ENCODE data around the gene MEGF9. TPM values are rescaled to one million over a fixed set of nuclear protein-coding genes. Genes with fewer than 3 reads are reported as not detected.
A peak's percentile ranks its signal among the peaks of the same experiment; 100 is the strongest.

The MEGF9 gene
- total RNA-seq, 4 donors from 2014 or later: 17.3 to 36.4 (median 27.2) TPM

- no peak for DNase-seq (ENCODE audit: low spot score)
- TF ChIP-seq CTCF (IDR thresholded peaks at IDR 0.05): no peak
- ATAC-seq (ENCODE audit: low FRiP score): no peak
Observed at GRCh38 chr9:120663380-120663779, 50.9 kb downstream of the MEGF9 start.

GRCh38 chr9:120662513-120662912, 51.8 kb downstream of the MEGF9 start:
- no peak for DNase-seq (ENCODE audit: low spot score)
- TF ChIP-seq CTCF (IDR thresholded peaks at IDR 0.05): no peak
- ATAC-seq (ENCODE audit: low FRiP score): no peak

GRCh38 chr9:120659676-120660075, 54.6 kb downstream of the MEGF9 start:
- ATAC-seq (ENCODE audit: low FRiP score): no peak
- no peak for TF ChIP-seq CTCF (IDR thresholded peaks at IDR 0.05)
- no peak for DNase-seq (ENCODE audit: low spot score)

GRCh38 chr9:120659209-120659608, 55.1 kb downstream of the MEGF9 start:
- no peak for TF ChIP-seq CTCF (IDR thresholded peaks at IDR 0.05)
- DNase-seq (ENCODE audit: low spot score): no peak

GRCh38 chr9:120655005-120655622, 59.2 kb downstream of the MEGF9 start:
- TF ChIP-seq CTCF (IDR thresholded peaks at IDR 0.05): no peak
- DNase-seq (ENCODE audit: low spot score) (no peak), ATAC-seq (ENCODE audit: low FRiP score) (peak; percentile 62)

More at GRCh38 chr9:120659209-120659608, 55.1 kb downstream of the MEGF9 start:
- ATAC-seq (ENCODE audit: low FRiP score): no peak

- ATAC-seq (ENCODE audit: low FRiP score) (no peak), DNase-seq (ENCODE audit: low spot score) (no peak)
- no peak for TF ChIP-seq CTCF (IDR thresholded peaks at IDR 0.05)
Observed at GRCh38 chr9:120654272-120654671, 60.0 kb downstream of the MEGF9 start.

- TF ChIP-seq CTCF (IDR thresholded peaks at IDR 0.05): no peak
- ATAC-seq (ENCODE audit: low FRiP score): no peak
- DNase-seq (ENCODE audit: low spot score): no peak
Observed at GRCh38 chr9:120653762-120654161, 60.5 kb downstream of the MEGF9 start.
